Testis (tissue), 2 donors: ENCODE results near the gene PPP6C.

Source experiments
- CTCF ChIP-seq, 3 experiments: fragments of 450-650 bp in 2 of 3; fragments of 200-600 bp in 1 of 3; sonication (generic) in 1 of 3; IDR thresholded peaks; one replicate each; pipeline ENCODE4 v1.5.1; 2016 to 2019; ENCODE audit warnings: antibody characterized with exemption in 3 of 3, mild to moderate bottlenecking in 2 of 3, moderate library complexity in 1 of 3
- POLR2A ChIP-seq: fragments of 450-650 bp; IDR thresholded peaks from one replicate; pipeline ENCODE4 v1.6.1; 2017; ENCODE audit warnings: antibody characterized with exemption, mild to moderate bottlenecking, moderate library complexity

GRCh38 chr9:125156551-125156950 is 33.1 kb downstream of the PPP6C start:
- TF ChIP-seq POLR2A (no peak), CTCF (IDR thresholded peaks at IDR 0.05) (no peak)
